Measurements from ENCODE around the gene GDF7. TPM values are rescaled to one million over a fixed set of nuclear protein-coding genes. Genes with fewer than 3 reads are reported as not detected.

GDF7 gene
- total and polyA plus RNA-seq, 2 donors (not counting 3 experiments of a cell fraction or from before 2014, with no cell fraction given) = 3.7 to 3.9 TPM

- POLR2A ChIA-PET = no interaction called here
Measured at GRCh38 chr2:20667151-20667530, 197 bp downstream of the GDF7 start.

DNA sequence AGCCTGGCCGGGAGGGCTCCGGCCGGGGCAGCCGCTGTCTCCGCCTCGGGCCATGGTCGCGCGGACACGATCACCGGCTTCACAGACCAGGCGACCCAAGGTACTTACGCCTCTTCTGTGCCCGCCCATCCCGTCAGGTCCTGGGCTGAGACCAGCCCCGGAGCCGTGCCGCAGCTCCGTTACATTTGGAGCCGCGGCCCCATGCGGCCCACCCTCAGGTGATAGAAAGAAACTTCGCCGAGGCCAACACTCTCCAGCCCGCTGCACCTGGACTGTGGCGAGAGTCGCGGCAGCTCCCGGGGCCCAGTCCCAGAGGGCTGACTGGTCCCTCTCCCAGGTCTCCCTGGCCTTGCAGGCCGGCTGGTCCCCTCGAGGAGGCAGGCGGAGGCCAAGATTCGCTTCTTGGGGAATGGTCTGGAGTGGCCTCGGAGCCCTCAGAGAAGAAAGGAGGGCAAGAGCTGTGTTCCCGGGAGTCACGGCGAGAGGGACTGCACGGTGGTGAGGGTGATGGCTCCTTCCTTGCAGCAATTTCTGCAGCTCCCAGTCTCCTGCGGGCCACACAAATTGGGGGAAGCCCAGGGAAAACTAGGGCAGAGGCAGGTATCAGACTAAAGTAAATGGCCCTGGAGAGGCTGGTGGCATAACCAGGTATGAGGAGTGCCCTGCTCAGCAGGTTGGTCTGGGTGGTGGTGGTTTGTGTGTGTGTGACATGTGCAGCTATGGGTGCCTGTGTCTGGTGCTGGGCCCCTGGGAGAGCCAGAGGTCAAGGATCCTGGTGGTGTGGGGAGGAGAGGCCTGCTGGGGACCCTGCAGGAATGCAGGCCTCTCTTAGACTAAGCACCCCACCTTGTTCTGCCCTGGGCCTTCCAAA lies 822 bp downstream of the GDF7 start:
- peaks cover 16% of the 10 kb centered on the region for H3K4me1 ChIP-seq (ENCODE audit: control insufficient read depth, extremely low read depth, insufficient read depth, low read length)
- H3K36me3 ChIP-seq (ENCODE audit: control insufficient read depth in 2 of 2, extremely low read depth in 1 of 2, insufficient read depth in 2 of 2, low read length in 2 of 2) = peaks cover 0 to 2% of the 10 kb centered on the region in 2 experiments
- no peak overlapping the region for H3K27ac ChIP-seq (ENCODE audit: insufficient read depth, low read depth, low read length)
- intact Hi-C loops (cut with micrococcal nuclease) = loop anchor here (5.0 kb wide), 2 partner anchors 80 to 650 kb away; no protein-coding TSS in a partner anchor
- no peak for DNase-seq (ENCODE audit: low read depth, low spot score)
- BruUV-seq (replicated peaks) = no TSS peak
- peak overlapping the region in 2 of 3 experiments; percentile 23 to 46 for H3K4me3 ChIP-seq (replicated peaks in 1 of 3; ENCODE audit: insufficient read depth in 1 of 3, low read depth in 1 of 3, low read length in 3 of 3)
- no peaks in the 10 kb centered on the region for H3K9me1 ChIP-seq (replicated peaks; ENCODE audit: control insufficient read depth, extremely low read depth, insufficient read depth, low read length)
- peaks cover 52 to 73% of the 10 kb centered on the region in 2 experiments for H3K27me3 ChIP-seq (ENCODE audit: control insufficient read depth in 2 of 2, insufficient read depth in 2 of 2, low read length in 2 of 2)
- no peaks in the 10 kb centered on the region for H3K79me2 ChIP-seq (ENCODE audit: control insufficient read depth, insufficient read depth, low read length)
- CTCF ChIA-PET = interaction anchor here (0.5 to 3.5 kb wide), 6 partner anchors 9 to 270 kb away, joined by 3 to 29 read pairs (median 4); no protein-coding TSS in a partner anchor
- FAIRE-seq = no peak
- H3K4me2 ChIP-seq (ENCODE audit: insufficient read depth, low read length) = peak overlapping the region; percentile 53
- no peak overlapping the region for H3K9ac ChIP-seq (replicated peaks; ENCODE audit: extremely low read depth, insufficient read depth, low read length)
- peak overlapping the region; percentile 78 for H2AFZ ChIP-seq (ENCODE audit: low read depth, low read length)
- H4K20me1 ChIP-seq (replicated peaks; ENCODE audit: control insufficient read depth, extremely low read depth, insufficient read depth, low read length) = no peaks in the 10 kb centered on the region
- no peaks in the 10 kb centered on the region for H3K9me3 ChIP-seq (replicated peaks; ENCODE audit: control insufficient read depth, insufficient read depth, low read length)
- POLR2A ChIA-PET = no interaction called here
- dilution Hi-C loops (cut with MboI; ENCODE audit: extremely low pct_ligation_motif_present, low sequenced_read_pairs) = no loop called here
- TF ChIP-seq FOS (IDR thresholded peaks at IDR 0.05; ENCODE audit: borderline replicate concordance, insufficient read depth, low read length) (no peak), EZH2 (IDR thresholded peaks at IDR 0.05; ENCODE audit: borderline replicate concordance, low read depth, low read length, severe bottlenecking) (no peak), CTCF (IDR thresholded peaks at IDR 0.05; ENCODE audit: extremely low read depth in 1 of 2, insufficient read depth in 1 of 2, low read depth in 1 of 2, low read length in 2 of 2) (no peak), MYC (IDR thresholded peaks at IDR 0.05; ENCODE audit: low read depth, low read length) (no peak), POLR2AphosphoS5 (IDR thresholded peaks at IDR 0.05; ENCODE audit: insufficient read depth, low read depth, low read length) (no peak), JUN (IDR thresholded peaks at IDR 0.05; ENCODE audit: borderline replicate concordance, insufficient read depth, insufficient read length, low read depth) (no peak), GATA2 (IDR thresholded peaks at IDR 0.05; ENCODE audit: insufficient read depth, insufficient read length, low read depth, low read length) (no peak), MAX (IDR thresholded peaks at IDR 0.05; ENCODE audit: insufficient read depth, insufficient read length) (no peak), POLR2A (IDR thresholded peaks at IDR 0.05; ENCODE audit: low read depth, low read length) (no peak)

More at GRCh38 chr2:20667151-20667530, 197 bp downstream of the GDF7 start:
- peak overlapping the region; percentile 53 for H3K4me2 ChIP-seq (ENCODE audit: insufficient read depth, low read length)
- no peak overlapping the region for H3K27ac ChIP-seq (ENCODE audit: insufficient read depth, low read depth, low read length)
- dilution Hi-C loops (cut with MboI; ENCODE audit: extremely low pct_ligation_motif_present, low sequenced_read_pairs) = no loop called here
- DNase-seq (ENCODE audit: low read depth, low spot score) = no peak
- BruUV-seq (replicated peaks) = no TSS peak
- peaks cover 16% of the 10 kb centered on the region for H3K4me1 ChIP-seq (ENCODE audit: control insufficient read depth, extremely low read depth, insufficient read depth, low read length)
- H3K36me3 ChIP-seq (ENCODE audit: control insufficient read depth in 2 of 2, extremely low read depth in 1 of 2, insufficient read depth in 2 of 2, low read length in 2 of 2) = peaks cover 0 to 2% of the 10 kb centered on the region in 2 experiments
- H2AFZ ChIP-seq (ENCODE audit: low read depth, low read length) = peak overlapping the region; percentile 78
- peak overlapping the region in 2 of 3 experiments; percentile 23 to 46 for H3K4me3 ChIP-seq (replicated peaks in 1 of 3; ENCODE audit: insufficient read depth in 1 of 3, low read depth in 1 of 3, low read length in 3 of 3)
- no peak for FAIRE-seq
- H3K9me1 ChIP-seq (replicated peaks; ENCODE audit: control insufficient read depth, extremely low read depth, insufficient read depth, low read length) = no peaks in the 10 kb centered on the region
- intact Hi-C loops (cut with micrococcal nuclease) = loop anchor here (5.0 kb wide), 2 partner anchors 80 to 650 kb away; no protein-coding TSS in a partner anchor
- no peaks in the 10 kb centered on the region for H4K20me1 ChIP-seq (replicated peaks; ENCODE audit: control insufficient read depth, extremely low read depth, insufficient read depth, low read length)
- H3K9ac ChIP-seq (replicated peaks; ENCODE audit: extremely low read depth, insufficient read depth, low read length) = no peak overlapping the region
- TF ChIP-seq MYC (IDR thresholded peaks at IDR 0.05; ENCODE audit: low read depth, low read length) = no peak
- TF ChIP-seq JUN (IDR thresholded peaks at IDR 0.05; ENCODE audit: borderline replicate concordance, insufficient read depth, insufficient read length, low read depth) = no peak
- no peak for TF ChIP-seq MAX (IDR thresholded peaks at IDR 0.05; ENCODE audit: insufficient read depth, insufficient read length)
- TF ChIP-seq EZH2 (IDR thresholded peaks at IDR 0.05; ENCODE audit: borderline replicate concordance, low read depth, low read length, severe bottlenecking) = no peak
- H3K9me3 ChIP-seq (replicated peaks; ENCODE audit: control insufficient read depth, insufficient read depth, low read length) = no peaks in the 10 kb centered on the region
- H3K27me3 ChIP-seq (ENCODE audit: control insufficient read depth in 2 of 2, insufficient read depth in 2 of 2, low read length in 2 of 2) = peaks cover 56 to 79% of the 10 kb centered on the region in 2 experiments
- CTCF ChIA-PET = interaction anchor here (0.5 to 3.5 kb wide), 9 partner anchors 9 to 296 kb away, joined by 3 to 29 read pairs (median 5); partner anchors contain the start of gene HS1BP3
- no peaks in the 10 kb centered on the region for H3K79me2 ChIP-seq (ENCODE audit: control insufficient read depth, insufficient read depth, low read length)
